GM23248 (cell line): ENCODE results near the gene CARD14. TPM values are rescaled to one million over a fixed set of nuclear protein-coding genes. Genes with fewer than 3 reads are reported as not detected.

Experiments
- DNase-seq: peaks from one replicate; pipeline ENCODE4 v3.0.0-alpha.2; 2015
- H2AFZ ChIP-seq: fragments of 200-600 bp; sonication (generic); 2 replicates; pipeline ENCODE4 v1.6.1; 2016; ENCODE audit warnings: antibody characterized with exemption
- H3F3A ChIP-seq: fragments of 200-600 bp; sonication (generic); 2 replicates; pipeline ENCODE4 v1.6.1; 2016; ENCODE audit warnings: mild to moderate bottlenecking, antibody characterized with exemption, mixed run types; ENCODE audit not compliant: insufficient read depth
- H3K27ac ChIP-seq: fragments of 200-600 bp; sonication (generic); 2 replicates; pipeline ENCODE4 v1.5.1; 2016; ENCODE audit warnings: mild to moderate bottlenecking
- H3K27me3 ChIP-seq: fragments of 200-600 bp; sonication (generic); replicated peaks from 2 replicates; pipeline ENCODE4 v1.6.1; 2016; ENCODE audit warnings: mild to moderate bottlenecking; ENCODE audit not compliant: insufficient read depth
- H3K36me3 ChIP-seq: fragments of 200-600 bp; sonication (generic); 2 replicates; pipeline ENCODE4 v1.6.1; 2016; ENCODE audit warnings: low read depth, mild to moderate bottlenecking
- H3K4me1 ChIP-seq: fragments of 200-600 bp; sonication (generic); 2 replicates; pipeline ENCODE4 v1.6.1; 2016; ENCODE audit warnings: mild to moderate bottlenecking; ENCODE audit not compliant: insufficient read depth
- H3K4me2 ChIP-seq: fragments of 200-600 bp; sonication (generic); one replicate; pipeline ENCODE4 v1.6.1; 2016; ENCODE audit warnings: mild to moderate bottlenecking; ENCODE audit not compliant: unreplicated experiment
- H3K4me3 ChIP-seq: fragments of 200-600 bp; sonication (generic); 2 replicates; pipeline ENCODE4 v1.5.1; 2016; ENCODE audit warnings: mild to moderate bottlenecking
- H3K79me2 ChIP-seq: fragments of 200-600 bp; sonication (generic); 2 replicates; pipeline ENCODE4 v1.6.1; 2016; ENCODE audit warnings: mild to moderate bottlenecking; ENCODE audit not compliant: insufficient read depth
- H3K9ac ChIP-seq: fragments of 200-600 bp; sonication (generic); 2 replicates; pipeline ENCODE4 v1.6.1; 2016; ENCODE audit warnings: mild to moderate bottlenecking
- H3K9me2 ChIP-seq: fragments of 200-600 bp; sonication (generic); 2 replicates; pipeline ENCODE4 v1.6.1; 2016; ENCODE audit warnings: mixed run types, mild to moderate bottlenecking, moderate library complexity; ENCODE audit not compliant: insufficient read depth
- H3K9me3 ChIP-seq: fragments of 200-600 bp; sonication (generic); one replicate; pipeline ENCODE4 v1.6.1; 2017; ENCODE audit warnings: low read depth
- H4K20me1 ChIP-seq: fragments of 200-600 bp; sonication (generic); 2 replicates; pipeline ENCODE4 v1.6.0; 2016; ENCODE audit not compliant: insufficient read depth
- EZH2 ChIP-seq: fragments of 200-600 bp; sonication (generic); IDR thresholded peaks from 2 replicates; pipeline ENCODE4 v1.6.1; 2018; ENCODE audit warnings: antibody characterized with exemption, mild to moderate bottlenecking; ENCODE audit not compliant: insufficient read depth, poor library complexity, severe bottlenecking
- EZH2phosphoT487 ChIP-seq: fragments of 200-600 bp; sonication (generic); IDR thresholded peaks from 2 replicates; pipeline ENCODE4 v1.6.1; 2018; ENCODE audit warnings: antibody characterized with exemption, moderate library complexity, mild to moderate bottlenecking, low read depth; ENCODE audit not compliant: insufficient read depth
- WGBS, 2 experiments: methylation state at CpG; one replicate each; pipeline ENCODE4 v1.1.6; 2015 to 2017; ENCODE audit warnings: low lambda C conversion rate in 2 of 2, low coverage in 1 of 2; ENCODE audit errors: missing lambda C conversion rate in 2 of 2; 5-methylcytosine and 5-hydroxymethylcytosine counted together
- in situ Hi-C: fragments of 300-500 bp; cut with MboI; formaldehyde crosslinking; loops from 2 replicates; pipeline ENCODE4 v1.15.0; 2020
- polyA plus RNA-seq: library from polyadenylated mRNA; unstranded; fragments of >200 nt; fragmentation: Nextera tagmentation; extraction: Ambion mirVana; gene quantifications from 2 replicates; pipeline ENCODE4 v1.2.1, GENCODE V29; 2016
- total RNA-seq: library from RNA; depleted of rRNA; stranded (reverse); fragments of >200 nt; shearing (Covaris generic); gene quantifications from 2 replicates; pipeline ENCODE4 v1.2.3, GENCODE V29; 2014

The CARD14 gene
- total and polyA plus RNA-seq, 2 experiments from 2014 or later: 0.06 TPM; not detected in 1

- no peak overlapping the region for H3K27ac ChIP-seq
- H2AFZ ChIP-seq: no peak overlapping the region
- no peaks in the 10 kb centered on the region for H3K27me3 ChIP-seq
- H3K79me2 ChIP-seq: no peaks in the 10 kb centered on the region
- no peaks in the 10 kb centered on the region for H3K36me3 ChIP-seq
- no peaks in the 10 kb centered on the region for H4K20me1 ChIP-seq
- no peaks in the 10 kb centered on the region for H3K4me1 ChIP-seq
- no peaks in the 10 kb centered on the region for H3K9me3 ChIP-seq
- no peaks in the 10 kb centered on the region for H3F3A ChIP-seq
- H3K9me2 ChIP-seq: no peaks in the 10 kb centered on the region
- H3K4me2 ChIP-seq: no peak overlapping the region
- DNase-seq: no peak
- no peak overlapping the region for H3K4me3 ChIP-seq
- 91 to 92% methylated on average over 12 of the region's 12 CpGs for WGBS, 2 experiments
- no peak for TF ChIP-seq EZH2phosphoT487
- TF ChIP-seq EZH2: no peak
- in situ Hi-C loops: no loop called here
- H3K9ac ChIP-seq: no peak overlapping the region
Observed at GRCh38 chr17:80209765-80210164, 39.9 kb downstream of the CARD14 start.

GRCh38 chr17:80210348-80211108 is 40.7 kb downstream of the CARD14 start:
- H3K27me3 ChIP-seq: no peaks in the 10 kb centered on the region
- H3K9me3 ChIP-seq: no peaks in the 10 kb centered on the region
- no peak overlapping the region for H3K27ac ChIP-seq
- no peaks in the 10 kb centered on the region for H3F3A ChIP-seq
- in situ Hi-C loops: no loop called here
- H3K4me1 ChIP-seq: no peaks in the 10 kb centered on the region
- no peak overlapping the region for H3K4me3 ChIP-seq
- H3K36me3 ChIP-seq: no peaks in the 10 kb centered on the region
- H3K9ac ChIP-seq: no peak overlapping the region
- no peak for DNase-seq
- H3K9me2 ChIP-seq: no peaks in the 10 kb centered on the region
- H4K20me1 ChIP-seq: no peaks in the 10 kb centered on the region
- WGBS, 2 experiments: 93 to 97% methylated on average over 38 to 47 of the region's 47 CpGs
- H3K4me2 ChIP-seq: no peak overlapping the region
- H3K79me2 ChIP-seq: no peaks in the 10 kb centered on the region
- TF ChIP-seq EZH2 (no peak), EZH2phosphoT487 (no peak)
- H2AFZ ChIP-seq: no peak overlapping the region

- whole genome bisulfite sequencing, 2 experiments: 92 to 93% methylated on average over 18 to 22 of the region's 22 CpGs
- no peaks in the 10 kb centered on the region; the same call in 1 of the 2 replicates for H3K36me3 ChIP-seq
Observed at GRCh38 chr17:80212109-80212508, 42.3 kb downstream of the CARD14 start.

DNA sequence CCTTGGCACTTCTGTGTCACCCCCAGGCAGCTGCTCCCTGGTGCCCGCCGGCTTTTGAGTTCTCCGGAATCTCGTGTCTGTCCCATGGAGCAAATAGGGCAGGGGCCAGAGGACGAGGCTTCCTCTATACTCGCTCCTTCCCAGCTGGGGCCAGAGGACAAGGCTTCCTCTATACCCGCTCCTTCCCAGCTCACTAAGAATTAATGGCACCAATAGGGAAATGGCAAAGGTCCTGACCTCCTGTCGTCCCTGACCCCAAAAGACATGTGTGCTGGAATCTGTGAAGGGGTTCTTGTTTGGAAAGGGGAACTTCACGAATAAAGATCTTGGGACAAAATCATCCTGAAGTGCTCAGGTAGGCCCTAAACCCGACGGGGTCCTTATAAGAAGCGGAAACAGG is 42.7 kb downstream of the CARD14 start:
- TF ChIP-seq EZH2phosphoT487 (no peak), EZH2 (no peak)
- no peaks in the 10 kb centered on the region for H3K27me3 ChIP-seq
- H4K20me1 ChIP-seq: no peaks in the 10 kb centered on the region
- no peaks in the 10 kb centered on the region for H3K9me2 ChIP-seq
- no peak overlapping the region for H3K4me3 ChIP-seq
- no peak overlapping the region for H2AFZ ChIP-seq
- no peak for DNase-seq
- no peaks in the 10 kb centered on the region for H3F3A ChIP-seq
- H3K4me2 ChIP-seq: no peak overlapping the region
- in situ Hi-C loops: no loop called here
- no peaks in the 10 kb centered on the region for H3K9me3 ChIP-seq
- H3K79me2 ChIP-seq: no peaks in the 10 kb centered on the region
- H3K9ac ChIP-seq: no peak overlapping the region
- H3K4me1 ChIP-seq: no peaks in the 10 kb centered on the region
- H3K27ac ChIP-seq: no peak overlapping the region
- 90 to 91% methylated on average over 8 to 12 of the region's 12 CpGs for WGBS, 2 experiments
- H3K36me3 ChIP-seq: no peaks in the 10 kb centered on the region; the same call in 1 of the 2 replicates

More at GRCh38 chr17:80212109-80212508, 42.3 kb downstream of the CARD14 start:
- in situ Hi-C loops: no loop called here
- H3K9ac ChIP-seq: no peak overlapping the region
- H3F3A ChIP-seq: no peaks in the 10 kb centered on the region
- no peak overlapping the region for H3K4me3 ChIP-seq
- no peaks in the 10 kb centered on the region for H3K9me3 ChIP-seq
- no peak overlapping the region for H3K4me2 ChIP-seq
- H3K9me2 ChIP-seq: no peaks in the 10 kb centered on the region
- no peaks in the 10 kb centered on the region for H3K27me3 ChIP-seq
- TF ChIP-seq EZH2phosphoT487 (no peak), EZH2 (no peak)
- no peak overlapping the region for H2AFZ ChIP-seq
- DNase-seq: no peak
- no peaks in the 10 kb centered on the region for H3K79me2 ChIP-seq
- H3K4me1 ChIP-seq: no peaks in the 10 kb centered on the region
- H4K20me1 ChIP-seq: no peaks in the 10 kb centered on the region
- no peak overlapping the region for H3K27ac ChIP-seq
